GM12801 (cell line): ENCODE data around the gene NFATC2.

Experiments used
- TF ChIP-seq, protein P1 (sequence below): IDR thresholded peaks from one replicate; pipeline ENCODE4 v1.5.1; 2011; ENCODE audit warnings: control low read depth; ENCODE audit not compliant: insufficient read length; ENCODE audit errors: extremely low read depth

Gene NFATC2

DNA sequence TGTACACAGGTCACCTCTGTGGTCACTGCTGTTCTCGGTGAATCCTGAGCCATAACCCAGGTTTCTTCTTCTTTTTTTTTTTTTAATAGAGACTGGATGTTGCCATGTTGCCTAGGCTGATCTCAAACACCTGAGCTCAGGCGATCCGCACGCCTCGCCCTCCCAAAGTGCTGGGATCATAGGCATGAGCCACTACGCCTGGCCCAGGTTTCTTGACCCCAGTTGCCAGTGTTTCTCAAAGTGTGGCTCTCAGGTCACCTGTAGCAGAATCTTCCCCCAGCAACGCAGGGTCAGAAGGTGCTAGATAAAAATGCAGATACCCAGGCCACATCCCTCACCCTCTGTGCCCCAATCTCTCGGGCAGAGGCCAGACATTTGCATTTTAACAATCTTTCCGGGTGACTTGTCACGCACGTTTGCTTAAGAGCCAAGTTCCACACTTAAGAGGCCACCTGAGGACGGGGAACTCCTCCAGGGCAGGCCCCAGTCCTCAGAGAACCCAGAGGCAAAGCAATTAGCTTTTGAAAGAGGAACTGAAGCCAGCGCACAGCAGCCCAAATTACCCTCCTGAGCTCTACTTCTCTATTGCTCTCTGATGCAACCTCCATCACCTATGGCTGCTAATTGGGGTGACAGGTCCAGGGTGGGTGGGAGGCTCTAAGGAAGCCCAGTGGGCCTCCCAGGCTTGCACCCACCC, 81.8 kb downstream of the NFATC2 start:
- TF ChIP-seq, protein P1, sequence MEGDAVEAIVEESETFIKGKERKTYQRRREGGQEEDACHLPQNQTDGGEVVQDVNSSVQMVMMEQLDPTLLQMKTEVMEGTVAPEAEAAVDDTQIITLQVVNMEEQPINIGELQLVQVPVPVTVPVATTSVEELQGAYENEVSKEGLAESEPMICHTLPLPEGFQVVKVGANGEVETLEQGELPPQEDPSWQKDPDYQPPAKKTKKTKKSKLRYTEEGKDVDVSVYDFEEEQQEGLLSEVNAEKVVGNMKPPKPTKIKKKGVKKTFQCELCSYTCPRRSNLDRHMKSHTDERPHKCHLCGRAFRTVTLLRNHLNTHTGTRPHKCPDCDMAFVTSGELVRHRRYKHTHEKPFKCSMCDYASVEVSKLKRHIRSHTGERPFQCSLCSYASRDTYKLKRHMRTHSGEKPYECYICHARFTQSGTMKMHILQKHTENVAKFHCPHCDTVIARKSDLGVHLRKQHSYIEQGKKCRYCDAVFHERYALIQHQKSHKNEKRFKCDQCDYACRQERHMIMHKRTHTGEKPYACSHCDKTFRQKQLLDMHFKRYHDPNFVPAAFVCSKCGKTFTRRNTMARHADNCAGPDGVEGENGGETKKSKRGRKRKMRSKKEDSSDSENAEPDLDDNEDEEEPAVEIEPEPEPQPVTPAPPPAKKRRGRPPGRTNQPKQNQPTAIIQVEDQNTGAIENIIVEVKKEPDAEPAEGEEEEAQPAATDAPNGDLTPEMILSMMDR = no peak

DNA sequence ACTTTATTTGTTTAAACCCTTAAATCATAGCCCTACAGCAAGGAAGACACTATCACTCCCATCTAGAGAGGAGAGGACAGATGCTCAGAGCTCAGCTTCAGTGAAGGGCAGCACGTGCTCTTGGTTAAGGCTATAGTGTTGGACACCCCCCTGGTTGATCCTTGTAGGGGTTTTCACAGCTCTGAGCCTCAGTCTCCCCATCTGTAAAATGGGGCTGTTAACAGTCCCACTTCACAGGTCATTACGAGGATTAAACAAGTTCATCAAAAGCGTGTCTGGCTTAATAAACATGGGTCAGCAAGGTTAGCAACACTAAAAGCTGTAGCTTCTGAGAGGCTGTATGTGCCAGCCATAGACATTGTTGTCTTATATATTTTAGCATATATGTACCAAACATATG, 82.4 kb downstream of the NFATC2 start:
- TF ChIP-seq, protein P1 = no peak

DNA sequence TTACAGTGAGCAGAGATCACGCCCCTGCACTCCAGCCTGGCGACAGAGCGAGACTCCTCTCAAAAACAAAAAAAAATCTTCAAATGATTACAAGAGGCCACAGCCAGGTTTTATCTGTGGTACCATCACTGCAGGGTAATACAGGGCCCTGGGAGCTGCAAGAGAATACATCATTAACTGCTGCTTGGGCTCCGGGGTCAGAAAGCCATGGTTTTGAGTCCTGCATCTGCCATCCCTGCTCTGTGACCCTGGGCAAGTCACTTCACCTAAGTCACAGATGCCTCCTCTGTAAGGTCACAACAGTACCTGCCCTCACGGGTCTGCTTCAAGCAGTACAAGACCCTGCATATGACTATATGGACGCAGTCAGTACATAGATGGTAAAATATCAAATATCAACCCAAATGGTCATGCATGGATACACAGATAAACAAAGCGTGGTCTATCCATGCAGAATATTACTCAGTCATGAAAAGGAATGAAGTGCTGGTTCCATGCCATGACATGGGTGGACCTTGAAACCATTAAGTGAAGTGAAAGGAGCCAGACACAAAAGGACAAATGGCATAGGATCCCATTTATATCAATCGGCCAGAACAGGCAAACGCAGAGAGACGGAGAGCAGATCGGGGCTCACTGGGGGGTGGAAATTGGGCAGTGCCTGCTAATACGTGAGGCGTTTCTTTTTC, 83.6 kb downstream of the NFATC2 start:
- TF ChIP-seq, protein P1 = no peak

DNA sequence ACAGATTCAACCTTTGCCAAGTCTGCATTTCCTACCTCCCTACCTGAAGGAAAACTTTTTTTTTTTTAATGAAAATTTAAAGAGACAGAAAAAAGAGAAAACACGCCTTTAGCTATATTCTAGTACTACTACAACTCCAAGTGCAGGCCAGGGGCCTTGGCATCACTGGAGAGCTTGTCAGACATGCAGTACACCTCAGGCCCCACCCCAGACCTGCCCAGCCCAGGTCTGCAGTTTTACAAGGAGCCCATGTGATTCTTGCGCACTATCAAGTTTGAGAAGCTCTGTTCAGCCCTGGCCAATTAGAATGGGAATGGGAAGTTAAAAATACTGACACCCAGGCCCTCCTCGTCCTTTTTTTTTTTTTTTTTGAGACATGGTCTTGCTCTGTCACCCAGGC, 85.0 kb downstream of the NFATC2 start:
- TF ChIP-seq, protein P1 = no peak

DNA sequence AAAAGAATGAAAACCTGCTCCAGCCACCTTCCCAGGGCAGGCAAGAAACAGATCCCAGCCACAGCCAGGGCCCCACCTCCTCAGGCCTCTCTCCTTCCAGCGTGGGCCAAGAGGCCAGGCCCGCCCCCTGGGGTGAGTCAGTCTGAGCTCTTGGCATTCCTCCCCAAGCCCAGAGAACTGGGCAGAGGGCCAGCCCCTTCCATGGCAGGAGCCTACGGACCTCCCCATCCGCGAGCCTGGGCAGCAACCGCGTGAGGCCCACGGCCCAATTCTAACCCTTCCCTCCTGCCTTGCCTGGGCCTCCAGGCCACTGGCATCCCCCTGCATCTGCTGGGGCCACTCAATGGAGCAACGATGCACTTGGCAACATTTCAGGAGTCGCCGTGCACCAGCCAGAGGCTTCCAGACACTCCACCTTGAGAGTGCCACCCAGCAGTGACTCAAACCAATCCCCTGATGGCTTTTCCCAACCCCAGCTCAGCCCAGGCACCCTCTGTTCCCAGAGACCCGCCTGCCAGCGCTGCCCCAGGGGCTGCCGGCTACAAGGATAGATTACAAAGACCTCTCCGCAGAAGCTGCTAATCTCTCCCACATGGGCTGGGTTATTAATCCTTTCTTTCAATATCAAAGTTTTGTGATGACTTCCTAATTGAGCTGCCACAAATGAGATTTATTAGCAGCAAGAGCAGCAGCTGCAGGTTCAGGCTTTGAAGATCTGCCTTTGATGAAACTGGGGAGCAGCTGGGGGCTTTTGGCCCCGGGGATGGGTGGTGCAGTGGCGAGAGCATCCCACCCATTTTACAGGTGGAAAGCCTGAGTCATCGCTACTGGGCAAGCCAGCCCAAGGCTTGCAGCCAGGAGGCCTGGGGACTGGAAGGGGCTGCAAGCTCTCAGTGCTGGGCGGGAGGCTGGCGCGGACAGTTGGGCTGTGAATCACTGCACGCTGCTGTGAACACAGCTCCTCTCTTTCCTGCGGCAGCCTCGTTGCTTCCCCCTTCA, 85.7 kb downstream of the NFATC2 start:
- TF ChIP-seq, protein P1 = no peak

DNA sequence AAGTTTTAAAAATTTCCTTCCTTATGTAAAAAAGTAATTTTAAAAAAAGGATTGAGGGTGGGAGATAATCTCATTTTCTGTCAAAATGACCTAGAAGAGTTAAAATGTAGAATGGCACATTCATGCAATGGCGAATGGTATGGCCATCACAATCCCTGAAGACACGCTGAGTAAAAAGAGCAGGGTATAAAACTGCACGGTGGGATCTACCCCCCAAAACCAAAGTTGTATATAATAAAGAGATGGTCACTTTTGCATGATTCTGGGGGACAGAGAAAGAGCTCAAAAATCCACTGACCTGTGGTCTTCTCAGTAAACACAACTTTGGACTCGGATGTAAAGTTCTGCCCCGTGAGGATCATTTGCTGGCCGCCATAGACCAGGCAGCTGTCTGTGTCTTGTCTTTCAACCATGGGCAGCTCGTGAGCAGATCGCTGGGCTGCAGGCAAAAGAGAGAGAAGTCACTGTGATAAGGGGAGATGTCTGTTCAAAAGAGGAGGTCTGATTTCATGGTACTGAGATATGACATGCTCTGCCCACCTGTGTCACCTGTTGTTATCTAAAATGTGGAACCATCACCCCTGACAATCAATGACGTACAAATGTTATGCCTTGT, 88.2 kb downstream of the NFATC2 start:
- TF ChIP-seq, protein P1 = no peak
